Nephron (organoid): Measurements from ENCODE around the gene OAF.
A peak's percentile ranks its signal among the peaks of the same experiment; 100 is the strongest.

Source experiments
- H3K27ac Mint-ChIP-seq, 3 experiments: 2 replicates each; pipeline ENCODE4 v1.8.0; 2020; ENCODE audit warnings: mixed read lengths in 3 of 3, mild to moderate bottlenecking in 2 of 3, moderate library complexity in 1 of 3
- H3K27me3 Mint-ChIP-seq: 2 replicates; pipeline ENCODE4 v1.8.0; 2021; ENCODE audit warnings: low read depth, mild to moderate bottlenecking, moderate library complexity, mixed read lengths
- H3K36me3 Mint-ChIP-seq: 2 replicates; pipeline ENCODE4 v1.8.0; 2020; ENCODE audit warnings: low read depth, mixed read lengths
- H3K4me1 Mint-ChIP-seq: 2 replicates; pipeline ENCODE4 v1.8.0; 2020; ENCODE audit warnings: mixed read lengths
- H3K4me3 Mint-ChIP-seq, 3 experiments: 2 replicates each; pipeline ENCODE4 v1.8.0; 2020; ENCODE audit warnings: mild to moderate bottlenecking in 3 of 3, mixed read lengths in 3 of 3, moderate library complexity in 2 of 3
- H3K9me3 Mint-ChIP-seq: 2 replicates; pipeline ENCODE4 v1.8.0; 2020; ENCODE audit warnings: mixed read lengths
- TF ChIP-seq, protein P1 (sequence below), 3 experiments: fragments of 200-600 bp; sonication (generic); IDR thresholded peaks; one replicate each; pipeline ENCODE4 v1.5.0; 2021; ENCODE audit warnings: antibody characterized with exemption in 3 of 3; ENCODE audit not compliant: unreplicated experiment in 3 of 3

The OAF gene

DNA sequence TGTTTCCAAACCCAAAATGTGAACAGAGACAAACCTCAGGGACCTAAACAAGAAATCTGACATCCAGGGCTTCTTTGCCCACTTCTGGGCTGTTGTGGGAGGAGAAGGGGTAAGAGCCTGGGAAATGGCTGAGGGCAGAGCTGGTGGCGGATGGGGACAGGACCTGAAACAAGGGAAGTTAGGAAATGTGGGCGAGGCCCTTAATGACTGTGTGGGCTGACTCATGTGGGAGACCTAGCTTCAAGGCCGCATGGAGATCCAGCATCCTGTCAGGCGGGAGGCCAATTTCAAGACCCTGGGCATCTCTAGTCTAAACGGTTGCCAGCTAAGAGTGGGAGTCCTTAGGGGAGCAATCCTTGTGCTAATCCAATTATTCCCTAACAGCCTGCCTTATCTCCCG lies 2.1 kb upstream of the OAF start:
- TF ChIP-seq, protein P1, sequence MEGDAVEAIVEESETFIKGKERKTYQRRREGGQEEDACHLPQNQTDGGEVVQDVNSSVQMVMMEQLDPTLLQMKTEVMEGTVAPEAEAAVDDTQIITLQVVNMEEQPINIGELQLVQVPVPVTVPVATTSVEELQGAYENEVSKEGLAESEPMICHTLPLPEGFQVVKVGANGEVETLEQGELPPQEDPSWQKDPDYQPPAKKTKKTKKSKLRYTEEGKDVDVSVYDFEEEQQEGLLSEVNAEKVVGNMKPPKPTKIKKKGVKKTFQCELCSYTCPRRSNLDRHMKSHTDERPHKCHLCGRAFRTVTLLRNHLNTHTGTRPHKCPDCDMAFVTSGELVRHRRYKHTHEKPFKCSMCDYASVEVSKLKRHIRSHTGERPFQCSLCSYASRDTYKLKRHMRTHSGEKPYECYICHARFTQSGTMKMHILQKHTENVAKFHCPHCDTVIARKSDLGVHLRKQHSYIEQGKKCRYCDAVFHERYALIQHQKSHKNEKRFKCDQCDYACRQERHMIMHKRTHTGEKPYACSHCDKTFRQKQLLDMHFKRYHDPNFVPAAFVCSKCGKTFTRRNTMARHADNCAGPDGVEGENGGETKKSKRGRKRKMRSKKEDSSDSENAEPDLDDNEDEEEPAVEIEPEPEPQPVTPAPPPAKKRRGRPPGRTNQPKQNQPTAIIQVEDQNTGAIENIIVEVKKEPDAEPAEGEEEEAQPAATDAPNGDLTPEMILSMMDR (IDR thresholded peaks at IDR 0.05; ENCODE audit: unreplicated experiment in 3 of 3) = no peak

GRCh38 chr11:120209746-120210625 lies 846 bp upstream of the OAF start:
- H3K36me3 Mint-ChIP-seq = peaks cover 8% of the 10 kb centered on the region
- peaks cover 9% of the 10 kb centered on the region for H3K27me3 Mint-ChIP-seq
- H3K4me1 Mint-ChIP-seq = peaks cover 52% of the 10 kb centered on the region
- TF ChIP-seq, protein P1 (IDR thresholded peaks at IDR 0.05; ENCODE audit: unreplicated experiment in 3 of 3) = no peak
- H3K9me3 Mint-ChIP-seq = no peaks in the 10 kb centered on the region
- peak overlapping the region; percentile 83 to 90 (median 87) for H3K4me3 Mint-ChIP-seq
- H3K27ac Mint-ChIP-seq = peak overlapping the region; percentile 96 to 99 (median 98)

More for the DNA sequence above, 2.1 kb upstream of the OAF start:
- no peaks in the 10 kb centered on the region for H3K9me3 Mint-ChIP-seq
- peak overlapping the region; percentile 22 to 72 (median 40) for H3K4me3 Mint-ChIP-seq
- peaks cover 3% of the 10 kb centered on the region for H3K36me3 Mint-ChIP-seq
- peaks cover 47% of the 10 kb centered on the region for H3K4me1 Mint-ChIP-seq
- H3K27me3 Mint-ChIP-seq = peaks cover 12% of the 10 kb centered on the region
- peak overlapping the region; percentile 67 to 98 (median 96) for H3K27ac Mint-ChIP-seq

GRCh38 chr11:120211522-120212258 lies 858 bp downstream of the OAF start:
- H3K4me1 Mint-ChIP-seq = peaks cover 58% of the 10 kb centered on the region
- peak overlapping the region; percentile 99 for H3K4me3 Mint-ChIP-seq
- H3K36me3 Mint-ChIP-seq = peaks cover 14% of the 10 kb centered on the region
- TF ChIP-seq, protein P1 (IDR thresholded peaks at IDR 0.05; ENCODE audit: unreplicated experiment in 3 of 3) = no peak
- H3K27ac Mint-ChIP-seq = peak overlapping the region; percentile 90 to 93 (median 92)
- H3K27me3 Mint-ChIP-seq = peaks cover 9% of the 10 kb centered on the region
- H3K9me3 Mint-ChIP-seq = no peaks in the 10 kb centered on the region

- Mint-ChIP-seq H3K27ac (peak overlapping the region; percentile 61 to 93 (median 90)), H3K9me3 (no peaks in the 10 kb centered on the region), H3K27me3 (peaks cover 9% of the 10 kb centered on the region)
These were observed 1.5 kb downstream of the OAF start for GRCh38 chr11:120212259-120212878.

GRCh38 chr11:120212926-120213325 lies 2.1 kb downstream of the OAF start:
- peak overlapping the region; percentile 53 to 93 (median 90) for H3K27ac Mint-ChIP-seq
- peaks cover 9% of the 10 kb centered on the region for H3K27me3 Mint-ChIP-seq
- peaks cover 18% of the 10 kb centered on the region for H3K36me3 Mint-ChIP-seq

More at GRCh38 chr11:120212259-120212878, 1.5 kb downstream of the OAF start:
- Mint-ChIP-seq H3K36me3 (peaks cover 14% of the 10 kb centered on the region), H3K4me1 (peaks cover 52% of the 10 kb centered on the region), H3K4me3 (peak overlapping the region; percentile 99)
- TF ChIP-seq, protein P1 (IDR thresholded peaks at IDR 0.05; ENCODE audit: unreplicated experiment in 3 of 3) = no peak

More at GRCh38 chr11:120212926-120213325, 2.1 kb downstream of the OAF start:
- no peaks in the 10 kb centered on the region for H3K9me3 Mint-ChIP-seq
- H3K4me1 Mint-ChIP-seq = peaks cover 51% of the 10 kb centered on the region
- peak overlapping the region; percentile 99 for H3K4me3 Mint-ChIP-seq
- TF ChIP-seq, protein P1 (IDR thresholded peaks at IDR 0.05; ENCODE audit: unreplicated experiment in 3 of 3) = no peak
